ENCODE results near the gene TEP1. TPM values are rescaled to one million over a fixed set of nuclear protein-coding genes. Genes with fewer than 3 reads are reported as not detected.

The TEP1 gene
- total RNA-seq, 2 experiments from 2014 or later, result 29.2 to 40.1 TPM

DNA sequence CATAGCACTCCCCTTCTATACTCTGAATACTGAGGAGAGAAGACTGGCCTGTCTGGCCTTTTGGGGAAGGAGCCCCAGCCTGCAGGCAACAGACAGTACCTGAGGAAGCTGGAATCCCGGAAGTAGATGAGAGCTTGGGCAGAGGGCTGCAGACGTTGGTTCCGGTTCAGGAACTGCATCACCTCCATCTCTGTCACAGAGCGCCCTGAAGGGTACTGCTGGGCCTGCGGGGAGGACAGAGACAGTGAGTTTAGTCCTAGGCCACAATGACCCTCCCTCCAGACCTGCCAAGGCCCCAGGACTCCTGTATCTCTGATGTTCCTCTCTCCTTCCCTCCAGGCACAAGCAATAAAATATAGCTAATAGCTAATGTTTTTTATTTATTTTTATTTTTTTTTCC lies 28.4 kb downstream of the TEP1 start:
- Mint-ChIP-seq H3K4me1 (no peaks in the 10 kb centered on the region), H3K36me3 (ENCODE audit: low read depth) (peaks cover 61% of the 10 kb centered on the region), H3K4me3 (no peak overlapping the region), H3K27me3 (no peaks in the 10 kb centered on the region), H3K27ac (no peak overlapping the region), H3K9me3 (ENCODE audit: low read depth) (no peaks in the 10 kb centered on the region)
- no peak for ATAC-seq
- CTCF ChIA-PET, result interaction anchor here (0.6 to 1.7 kb wide), 3 partner anchors 28 to 94 kb away, joined by 3 read pairs; no protein-coding TSS in a partner anchor
- intact Hi-C loops (cut with DNase I, micrococcal nuclease), result no loop called here
- POLR2A ChIA-PET, result no interaction called here
- DNase-seq, result no peak

DNA sequence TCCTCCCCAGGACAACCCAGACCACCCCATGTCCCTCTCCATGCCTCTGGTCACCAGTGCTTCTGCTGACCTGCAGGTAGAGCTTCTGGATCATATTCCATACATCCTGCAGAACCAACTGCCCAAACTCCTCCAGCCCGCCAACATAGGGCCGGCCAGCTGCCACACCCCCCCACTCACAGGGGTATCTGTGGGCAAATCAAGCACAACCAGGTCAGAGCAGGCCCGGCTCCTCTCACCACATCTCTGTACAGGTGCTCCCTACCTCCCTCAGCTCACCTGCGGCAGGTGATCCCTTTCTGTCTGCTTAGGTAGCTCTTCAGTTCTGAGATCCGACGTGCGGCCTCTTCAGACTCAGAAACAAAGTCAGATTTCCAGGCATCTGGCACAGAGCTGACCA lies 29.0 kb downstream of the TEP1 start:
- peaks cover 62% of the 10 kb centered on the region for H3K36me3 Mint-ChIP-seq (ENCODE audit: low read depth)
- POLR2A ChIA-PET, result no interaction called here
- H3K27ac Mint-ChIP-seq, result peak overlapping the region; percentile 13
- DNase-seq (no peak), ATAC-seq (no peak)
- H3K27me3 Mint-ChIP-seq, result no peaks in the 10 kb centered on the region
- H3K4me1 Mint-ChIP-seq, result no peaks in the 10 kb centered on the region
- intact Hi-C loops (cut with DNase I, micrococcal nuclease), result no loop called here
- CTCF ChIA-PET, result interaction anchor here (0.5 to 1.7 kb wide), 3 partner anchors 29 to 94 kb away, joined by 3 to 4 read pairs (median 3); no protein-coding TSS in a partner anchor
- H3K4me3 Mint-ChIP-seq, result no peak overlapping the region
- no peaks in the 10 kb centered on the region for H3K9me3 Mint-ChIP-seq (ENCODE audit: low read depth)

DNA sequence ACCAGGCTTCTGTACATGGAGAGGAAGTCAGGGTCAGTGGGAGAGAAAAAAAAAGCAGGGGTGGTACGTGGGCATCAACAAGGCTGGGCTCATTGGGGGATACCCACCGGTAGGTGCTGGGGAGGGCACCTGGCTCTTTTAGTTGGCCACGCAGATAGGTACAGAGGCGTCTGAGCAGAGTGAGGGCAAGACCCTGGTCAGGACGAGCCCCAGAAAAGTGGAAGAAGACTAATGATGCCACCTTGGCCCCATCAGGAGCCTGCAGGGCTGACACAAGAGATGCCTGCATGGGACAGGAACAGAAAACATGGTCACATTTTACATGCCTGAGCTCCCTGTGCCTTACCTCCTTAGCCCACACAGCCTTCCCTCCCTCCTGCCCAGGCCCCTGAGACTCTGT lies 29.7 kb downstream of the TEP1 start:
- intact Hi-C loops (cut with DNase I, micrococcal nuclease), result no loop called here
- POLR2A ChIA-PET, result no interaction called here
- Mint-ChIP-seq H3K36me3 (ENCODE audit: low read depth) (peaks cover 55% of the 10 kb centered on the region), H3K4me1 (no peaks in the 10 kb centered on the region), H3K27me3 (no peaks in the 10 kb centered on the region), H3K4me3 (no peak overlapping the region), H3K27ac (no peak overlapping the region), H3K9me3 (ENCODE audit: low read depth) (no peaks in the 10 kb centered on the region)
- CTCF ChIA-PET, result interaction anchor here (0.5 to 1.7 kb wide), 2 partner anchors 29 to 56 kb away, joined by 3 to 4 read pairs; no protein-coding TSS in a partner anchor
- DNase-seq, result no peak
- ATAC-seq, result no peak

DNA sequence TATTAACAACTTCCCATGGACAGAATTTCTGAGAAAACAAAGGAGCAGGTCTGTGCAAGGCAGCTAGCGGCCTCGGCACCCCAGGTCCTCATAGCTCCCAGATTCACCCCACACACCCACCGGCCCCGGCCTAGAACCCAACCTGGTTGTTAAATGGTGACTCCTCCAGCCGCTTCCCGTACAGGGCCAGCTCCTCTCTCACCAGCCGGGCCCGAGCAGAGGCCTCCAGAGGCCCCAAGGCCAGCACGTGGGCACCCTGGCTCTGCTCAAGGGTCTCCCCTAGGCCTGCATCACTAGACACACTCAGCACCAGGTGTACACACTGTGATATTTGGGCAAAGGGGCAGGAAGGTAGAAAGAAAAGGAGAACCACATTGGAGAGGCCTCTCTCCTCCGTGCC lies 30.3 kb downstream of the TEP1 start:
- ATAC-seq (no peak), DNase-seq (no peak)
- peaks cover 49% of the 10 kb centered on the region for H3K36me3 Mint-ChIP-seq (ENCODE audit: low read depth)
- no peaks in the 10 kb centered on the region for H3K4me1 Mint-ChIP-seq
- H3K4me3 Mint-ChIP-seq, result no peak overlapping the region
- no peak overlapping the region for H3K27ac Mint-ChIP-seq
- POLR2A ChIA-PET, result no interaction called here
- CTCF ChIA-PET, result interaction anchor here (0.6 kb wide), 1 partner anchor 26 kb away, joined by 3 read pairs; no protein-coding TSS in a partner anchor
- H3K27me3 Mint-ChIP-seq, result no peaks in the 10 kb centered on the region
- no peaks in the 10 kb centered on the region for H3K9me3 Mint-ChIP-seq (ENCODE audit: low read depth)
- intact Hi-C loops (cut with DNase I, micrococcal nuclease), result no loop called here

DNA sequence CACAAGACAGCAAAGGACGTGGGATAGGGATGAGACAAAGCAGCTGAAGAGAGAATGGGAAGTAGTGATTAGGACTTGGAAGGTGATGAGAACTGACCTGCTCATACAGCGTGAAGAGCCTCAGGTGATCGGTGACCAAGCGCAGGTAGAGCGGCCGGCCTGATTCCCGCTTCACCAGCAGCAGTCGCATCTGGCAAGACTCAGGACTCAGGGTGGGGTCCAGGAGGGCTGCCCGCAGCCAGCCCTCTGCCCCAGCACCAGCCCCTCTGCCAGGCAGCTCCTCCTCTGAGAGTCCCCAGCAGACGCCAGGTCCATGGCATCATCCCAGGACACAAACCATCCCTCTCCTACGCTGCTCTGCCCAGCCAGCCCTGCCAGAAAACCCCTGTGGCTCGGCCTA lies 30.8 kb downstream of the TEP1 start:
- POLR2A ChIA-PET, result no interaction called here
- CTCF ChIA-PET, result interaction anchor here (0.6 kb wide), 1 partner anchor 26 kb away, joined by 3 read pairs; no protein-coding TSS in a partner anchor
- Mint-ChIP-seq H3K27ac (no peak overlapping the region), H3K36me3 (ENCODE audit: low read depth) (peaks cover 49% of the 10 kb centered on the region), H3K4me1 (no peaks in the 10 kb centered on the region), H3K27me3 (no peaks in the 10 kb centered on the region), H3K4me3 (no peak overlapping the region), H3K9me3 (ENCODE audit: low read depth) (no peaks in the 10 kb centered on the region)
- intact Hi-C loops (cut with DNase I, micrococcal nuclease), result no loop called here
- DNase-seq (no peak), ATAC-seq (no peak)

DNA sequence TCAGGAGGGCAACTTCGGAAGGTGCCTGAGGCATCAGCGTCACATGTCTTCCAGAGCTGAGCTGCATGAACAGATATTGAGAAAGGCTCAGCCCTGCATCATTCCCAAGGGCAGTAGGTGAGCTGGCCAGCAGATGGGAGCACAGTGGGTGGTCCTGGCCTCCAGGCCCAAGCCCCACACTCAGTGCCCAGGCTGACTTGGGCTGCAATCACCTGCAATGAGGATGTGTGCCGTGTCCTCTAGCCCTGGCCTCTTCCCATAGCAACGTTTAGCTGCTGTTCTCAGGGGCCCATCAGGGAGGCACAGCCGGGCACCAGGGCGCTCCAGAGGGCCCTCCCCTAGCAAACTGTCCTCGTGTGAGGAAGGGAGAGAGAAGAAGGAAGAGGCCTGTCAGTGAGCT lies 32.0 kb downstream of the TEP1 start:
- no peaks in the 10 kb centered on the region for H3K4me1 Mint-ChIP-seq
- no peak for ATAC-seq
- intact Hi-C loops (cut with DNase I, micrococcal nuclease), result no loop called here
- ChIA-PET POLR2A (interaction anchor here (0.6 kb wide), 1 partner anchor 330 kb away, joined by 4 read pairs; no protein-coding TSS in a partner anchor), CTCF (interaction anchor here (1.4 kb wide), 1 partner anchor 34 kb away, joined by 4 read pairs; no protein-coding TSS in a partner anchor)
- no peaks in the 10 kb centered on the region for H3K9me3 Mint-ChIP-seq (ENCODE audit: low read depth)
- H3K4me3 Mint-ChIP-seq, result no peak overlapping the region
- H3K27me3 Mint-ChIP-seq, result no peaks in the 10 kb centered on the region
- peaks cover 51% of the 10 kb centered on the region for H3K36me3 Mint-ChIP-seq (ENCODE audit: low read depth)
- no peak overlapping the region for H3K27ac Mint-ChIP-seq
- no peak for DNase-seq

DNA sequence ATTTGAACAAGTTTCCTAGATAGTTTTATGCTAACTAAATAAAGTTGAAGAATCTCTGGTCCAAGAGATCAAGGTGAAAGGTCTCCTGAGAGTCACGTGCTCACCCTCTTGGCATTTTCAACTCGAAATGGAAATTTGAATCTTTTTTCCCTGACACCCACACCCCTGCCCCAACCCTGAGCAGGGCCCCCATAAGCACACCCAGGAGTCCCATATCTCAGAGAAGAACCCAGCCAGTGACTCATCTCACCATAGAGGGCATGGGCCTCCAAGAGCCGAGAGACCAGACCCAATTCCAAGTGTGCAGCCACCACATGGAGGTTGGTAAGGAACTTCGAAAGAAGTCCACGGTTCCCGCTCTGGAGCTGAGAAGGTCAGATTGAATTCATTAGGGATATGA lies 32.6 kb downstream of the TEP1 start:
- ChIA-PET POLR2A (no interaction called here), CTCF (interaction anchor here (1.4 to 1.5 kb wide), 2 partner anchors 10 to 35 kb away, joined by 4 to 5 read pairs; no protein-coding TSS in a partner anchor)
- intact Hi-C loops (cut with DNase I, micrococcal nuclease), result no loop called here
- Mint-ChIP-seq H3K27me3 (no peaks in the 10 kb centered on the region), H3K4me1 (no peaks in the 10 kb centered on the region), H3K27ac (no peak overlapping the region), H3K9me3 (ENCODE audit: low read depth) (no peaks in the 10 kb centered on the region), H3K4me3 (no peak overlapping the region), H3K36me3 (ENCODE audit: low read depth) (peaks cover 47% of the 10 kb centered on the region)
- DNase-seq, result no peak
- ATAC-seq, result no peak

DNA sequence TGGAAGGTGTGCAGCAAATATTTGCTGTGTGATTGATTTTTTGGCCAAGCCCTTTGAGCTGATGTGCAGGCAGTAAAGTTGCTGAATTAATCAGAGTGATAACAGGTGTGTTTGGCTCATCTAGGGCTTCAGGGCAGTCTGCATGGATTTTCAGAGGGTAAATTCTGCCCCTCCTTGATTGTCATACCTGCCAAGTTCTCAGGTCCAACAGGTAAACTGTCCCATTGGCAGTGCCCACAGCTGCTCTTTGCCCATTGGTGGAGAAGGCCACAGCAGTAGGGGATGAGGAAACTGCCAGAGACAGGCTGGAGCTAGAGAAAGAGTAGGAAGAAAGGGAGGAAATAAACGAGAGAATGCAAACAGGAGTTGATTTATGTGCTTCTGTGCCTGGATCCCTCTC lies 33.6 kb downstream of the TEP1 start:
- POLR2A ChIA-PET, result no interaction called here

DNA sequence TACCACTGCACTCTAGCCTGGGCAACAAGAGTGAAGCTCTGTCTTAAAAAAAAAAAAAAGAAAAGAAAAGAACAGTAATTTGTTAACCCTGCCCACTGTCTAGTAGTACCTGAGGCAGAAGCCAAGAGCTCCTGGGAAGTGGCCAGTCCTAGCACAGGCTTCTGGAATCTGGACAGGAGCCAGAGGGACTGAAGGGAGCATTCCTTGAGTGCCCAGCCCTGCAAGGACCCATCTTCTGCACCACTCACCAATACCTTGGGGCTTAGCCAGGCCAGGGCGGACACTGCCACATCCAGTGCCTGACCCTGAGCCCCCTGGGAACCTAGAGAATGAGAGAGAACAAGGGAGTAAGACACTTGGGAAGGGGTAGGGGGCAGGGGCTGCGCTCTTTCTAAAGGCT lies 36.1 kb downstream of the TEP1 start:
- CTCF ChIA-PET, result interaction anchor here (0.6 kb wide), 1 partner anchor 47 kb away, joined by 3 read pairs; no protein-coding TSS in a partner anchor
- DNase-seq (no peak), ATAC-seq (no peak)
- Mint-ChIP-seq H3K27ac (no peak overlapping the region), H3K9me3 (ENCODE audit: low read depth) (no peaks in the 10 kb centered on the region), H3K4me3 (no peak overlapping the region), H3K27me3 (no peaks in the 10 kb centered on the region), H3K36me3 (ENCODE audit: low read depth) (peaks cover 49% of the 10 kb centered on the region), H3K4me1 (no peaks in the 10 kb centered on the region)
- intact Hi-C loops (cut with DNase I, micrococcal nuclease), result no loop called here
- POLR2A ChIA-PET, result no interaction called here

More for the DNA sequence above, 33.6 kb downstream of the TEP1 start:
- H3K27me3 Mint-ChIP-seq, result no peaks in the 10 kb centered on the region
- ATAC-seq (no peak), DNase-seq (no peak)
- H3K4me1 Mint-ChIP-seq, result no peaks in the 10 kb centered on the region
- peaks cover 46% of the 10 kb centered on the region for H3K36me3 Mint-ChIP-seq (ENCODE audit: low read depth)
- intact Hi-C loops (cut with DNase I, micrococcal nuclease), result no loop called here
- H3K4me3 Mint-ChIP-seq, result no peak overlapping the region
- CTCF ChIA-PET, result interaction anchor here (1.5 kb wide), 1 partner anchor 9 kb away, joined by 5 read pairs; no protein-coding TSS in a partner anchor
- H3K9me3 Mint-ChIP-seq (ENCODE audit: low read depth), result no peaks in the 10 kb centered on the region
- H3K27ac Mint-ChIP-seq, result no peak overlapping the region

DNA sequence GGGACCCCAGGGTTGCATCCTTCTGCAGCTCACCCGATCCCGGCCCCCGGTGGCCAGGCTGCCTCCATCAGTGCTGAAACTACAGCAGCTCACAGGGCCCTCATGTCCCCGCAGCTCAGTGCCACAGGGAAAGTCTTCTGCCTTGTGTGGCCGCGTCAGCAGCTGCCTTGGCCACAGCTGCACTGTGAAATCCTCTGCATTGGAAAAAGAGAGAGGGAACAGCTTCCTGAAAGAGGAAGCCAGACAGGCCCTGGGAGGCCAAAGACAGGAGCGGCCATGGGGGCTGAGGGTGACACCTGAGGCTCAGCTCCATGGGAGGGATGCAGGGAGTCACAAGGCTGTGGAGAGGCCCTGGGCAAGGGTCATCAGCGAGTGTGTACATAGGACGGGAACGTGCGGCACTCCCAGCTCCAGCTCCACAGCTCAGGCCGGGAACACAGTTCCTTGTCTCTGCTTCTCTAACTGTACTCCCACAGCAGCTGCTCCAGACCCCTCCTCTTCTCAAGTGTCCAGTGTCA lies 37.2 kb downstream of the TEP1 start:
- CTCF ChIA-PET, result interaction anchor here (0.7 kb wide), 1 partner anchor 32 kb away, joined by 3 read pairs; the partner anchor contains the start of gene PARP2
- H3K36me3 Mint-ChIP-seq (ENCODE audit: low read depth), result peaks cover 48% of the 10 kb centered on the region
- DNase-seq, result no peak

DNA sequence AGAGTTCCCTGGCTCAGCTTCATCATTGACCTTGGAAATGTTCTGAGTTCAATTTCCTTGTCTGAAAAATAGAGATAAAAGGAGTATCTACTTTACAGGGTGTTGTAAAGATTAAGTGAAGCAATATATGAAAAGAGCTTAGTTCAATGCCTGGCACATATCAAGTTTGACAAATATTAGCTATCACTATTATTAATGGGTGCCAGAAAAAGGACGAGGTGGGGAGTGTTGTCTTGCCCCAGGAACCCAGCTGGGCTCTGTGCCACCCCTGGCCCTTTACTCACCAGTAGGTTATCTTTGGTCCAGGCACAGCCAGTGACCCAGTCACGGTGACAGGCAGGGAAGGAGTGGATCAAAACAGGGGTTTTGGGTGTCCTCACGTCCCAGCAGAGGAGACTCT lies 37.8 kb downstream of the TEP1 start:
- H3K4me1 Mint-ChIP-seq, result no peaks in the 10 kb centered on the region
- H3K27ac Mint-ChIP-seq, result no peak overlapping the region
- H3K36me3 Mint-ChIP-seq (ENCODE audit: low read depth), result peaks cover 43% of the 10 kb centered on the region
- no peaks in the 10 kb centered on the region for H3K9me3 Mint-ChIP-seq (ENCODE audit: low read depth)
- ATAC-seq, result no peak
- H3K4me3 Mint-ChIP-seq, result no peak overlapping the region
- H3K27me3 Mint-ChIP-seq, result no peaks in the 10 kb centered on the region
- DNase-seq, result no peak
- ChIA-PET CTCF (interaction anchor here (0.7 to 1.9 kb wide), 2 partner anchors 32 to 48 kb away, joined by 3 to 4 read pairs; partner anchors contain the start of gene PARP2), POLR2A (no interaction called here)
- intact Hi-C loops (cut with DNase I, micrococcal nuclease), result no loop called here

More for the DNA sequence above, 37.2 kb downstream of the TEP1 start:
- Mint-ChIP-seq H3K9me3 (ENCODE audit: low read depth) (no peaks in the 10 kb centered on the region), H3K27me3 (no peaks in the 10 kb centered on the region), H3K4me1 (no peaks in the 10 kb centered on the region), H3K4me3 (no peak overlapping the region), H3K27ac (no peak overlapping the region)
- ATAC-seq, result no peak
- POLR2A ChIA-PET, result interaction anchor here (0.6 to 0.8 kb wide), 2 partner anchors 9 to 33 kb away, joined by 3 read pairs; no protein-coding TSS in a partner anchor
- intact Hi-C loops (cut with DNase I, micrococcal nuclease), result no loop called here

DNA sequence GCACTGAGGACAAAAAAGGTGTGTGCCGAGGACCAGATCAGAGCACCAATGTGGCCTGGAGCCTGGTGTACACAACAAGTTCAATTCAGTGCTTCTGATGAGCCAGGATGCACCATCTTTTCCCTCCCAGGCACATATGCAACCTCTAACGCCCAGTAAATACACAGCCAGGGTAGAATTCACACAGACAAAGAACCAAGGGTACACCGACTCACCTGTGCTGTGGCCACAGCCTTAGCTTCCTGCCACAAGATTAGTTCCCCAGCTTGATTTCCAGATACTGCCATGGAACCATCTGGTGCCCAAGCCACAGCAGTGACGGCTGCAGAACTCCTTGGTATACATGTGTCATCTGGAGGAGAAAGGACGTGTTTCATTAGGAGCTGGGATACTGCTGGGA lies 40.5 kb downstream of the TEP1 start:
- ChIA-PET CTCF (no interaction called here), POLR2A (no interaction called here)
- peaks cover 53% of the 10 kb centered on the region for H3K36me3 Mint-ChIP-seq (ENCODE audit: low read depth)
- intact Hi-C loops (cut with DNase I, micrococcal nuclease), result no loop called here
- H3K4me3 Mint-ChIP-seq, result no peak overlapping the region
- no peak overlapping the region for H3K27ac Mint-ChIP-seq
- ATAC-seq (no peak), DNase-seq (no peak)
- no peaks in the 10 kb centered on the region for H3K27me3 Mint-ChIP-seq
- peaks cover 7% of the 10 kb centered on the region for H3K4me1 Mint-ChIP-seq
- H3K9me3 Mint-ChIP-seq (ENCODE audit: low read depth), result peaks cover 2% of the 10 kb centered on the region
